ENCODE measurements around the gene MAP3K10.

- no peak for TF ChIP-seq CTCF (IDR thresholded peaks at IDR 0.05)
- TF ChIP-seq EZH2phosphoT487 (IDR thresholded peaks at IDR 0.05): no peak
- no peak for TF ChIP-seq EZH2 (IDR thresholded peaks at IDR 0.05)
These were observed 47.6 kb upstream of the MAP3K10 start for GRCh38 chr19:40143612-40144011.
